ENCODE data around the gene LDHD.

DNA sequence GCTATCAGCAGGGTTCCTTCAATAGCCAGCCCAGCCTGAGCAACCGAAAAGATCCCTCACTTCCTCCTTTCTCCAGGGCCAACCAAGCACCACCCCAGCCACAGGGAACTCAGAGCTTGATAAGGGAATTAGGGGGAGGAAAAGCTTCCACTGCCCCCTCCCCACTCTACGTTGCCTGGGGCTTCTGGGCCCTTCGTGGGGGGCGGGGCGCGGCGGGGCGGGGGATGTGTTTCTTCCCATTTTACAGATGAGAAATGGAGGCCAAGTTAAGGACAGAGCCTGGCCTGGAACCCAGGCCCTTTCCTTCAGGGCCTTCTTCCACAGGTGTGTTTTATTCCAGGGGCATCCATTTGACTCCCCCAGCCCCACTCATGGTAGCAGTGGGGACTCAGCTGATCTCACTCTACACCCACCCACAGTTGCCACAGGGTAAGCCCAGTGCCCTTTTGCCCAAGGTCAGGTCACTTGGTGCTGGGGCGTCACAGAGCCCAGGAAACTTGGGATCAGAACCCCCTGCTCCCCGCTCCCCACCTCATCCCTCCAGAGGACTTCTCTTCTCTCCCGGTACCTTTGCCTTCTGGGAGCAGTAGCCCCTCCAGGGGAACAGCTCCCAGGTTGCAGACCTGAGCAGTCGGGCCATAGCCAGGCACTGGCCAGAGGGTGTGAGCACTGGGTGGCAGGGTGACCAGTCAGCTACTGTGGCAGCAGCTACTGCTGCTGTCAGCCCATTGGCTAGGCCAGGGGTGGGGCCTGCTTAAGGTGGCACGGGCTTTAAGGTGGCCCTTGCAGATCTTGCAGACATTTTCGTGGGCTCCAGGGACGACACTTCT is at the start of gene LDHD:
- peak; percentile 41 for TF ChIP-seq POLR2A (IDR thresholded peaks at IDR 0.05)
- TF ChIP-seq, protein P1, sequence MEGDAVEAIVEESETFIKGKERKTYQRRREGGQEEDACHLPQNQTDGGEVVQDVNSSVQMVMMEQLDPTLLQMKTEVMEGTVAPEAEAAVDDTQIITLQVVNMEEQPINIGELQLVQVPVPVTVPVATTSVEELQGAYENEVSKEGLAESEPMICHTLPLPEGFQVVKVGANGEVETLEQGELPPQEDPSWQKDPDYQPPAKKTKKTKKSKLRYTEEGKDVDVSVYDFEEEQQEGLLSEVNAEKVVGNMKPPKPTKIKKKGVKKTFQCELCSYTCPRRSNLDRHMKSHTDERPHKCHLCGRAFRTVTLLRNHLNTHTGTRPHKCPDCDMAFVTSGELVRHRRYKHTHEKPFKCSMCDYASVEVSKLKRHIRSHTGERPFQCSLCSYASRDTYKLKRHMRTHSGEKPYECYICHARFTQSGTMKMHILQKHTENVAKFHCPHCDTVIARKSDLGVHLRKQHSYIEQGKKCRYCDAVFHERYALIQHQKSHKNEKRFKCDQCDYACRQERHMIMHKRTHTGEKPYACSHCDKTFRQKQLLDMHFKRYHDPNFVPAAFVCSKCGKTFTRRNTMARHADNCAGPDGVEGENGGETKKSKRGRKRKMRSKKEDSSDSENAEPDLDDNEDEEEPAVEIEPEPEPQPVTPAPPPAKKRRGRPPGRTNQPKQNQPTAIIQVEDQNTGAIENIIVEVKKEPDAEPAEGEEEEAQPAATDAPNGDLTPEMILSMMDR (IDR thresholded peaks at IDR 0.05): peak in 1 of 3 donors; percentile 11
